NCI-H345 treated with DMSO at 0.1 percent for 48 hours (cell line): ENCODE data around the gene GDPD3.

ENCODE experiments used
- DNase-seq: peaks from one replicate; lab custom pipeline; 2025; ENCODE audit not compliant: unreplicated experiment; lab: John Stamatoyannopoulos, UW

The GDPD3 gene

DNA sequence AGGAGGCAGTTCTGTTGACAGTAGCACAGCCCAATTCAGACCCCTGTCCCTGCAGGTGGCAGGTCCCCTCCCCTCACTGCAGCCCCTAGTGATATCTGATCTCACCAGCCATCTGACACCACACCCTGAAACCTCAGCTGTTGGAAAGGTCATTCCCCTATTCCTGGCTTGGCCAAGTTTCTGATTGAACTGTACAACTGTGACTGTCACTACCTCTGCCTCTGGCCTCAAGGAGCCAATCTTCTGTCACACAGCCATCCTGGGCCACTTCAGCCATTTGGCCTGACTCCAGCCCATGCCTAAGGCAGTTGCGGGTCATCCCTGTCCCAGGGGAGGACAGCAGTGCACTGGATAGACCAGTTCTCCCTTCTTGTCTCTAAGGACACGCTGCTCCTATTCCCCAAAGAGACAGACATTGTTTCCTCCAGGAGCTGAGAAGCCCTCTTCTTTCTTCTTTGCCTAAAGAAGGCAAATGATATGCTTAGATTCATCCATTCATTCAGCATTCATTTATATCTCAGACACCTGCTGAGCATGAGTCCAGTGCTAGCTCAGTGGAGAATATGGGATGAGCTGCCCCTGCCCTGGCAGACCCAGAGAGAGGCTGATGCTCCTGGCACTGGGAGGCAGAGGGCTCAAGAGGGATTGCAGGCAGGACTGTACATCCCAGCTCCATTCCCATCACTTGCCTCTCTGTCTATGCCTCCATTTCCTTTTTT, 52.3 kb downstream of the GDPD3 start:
- no peak for DNase-seq

DNA sequence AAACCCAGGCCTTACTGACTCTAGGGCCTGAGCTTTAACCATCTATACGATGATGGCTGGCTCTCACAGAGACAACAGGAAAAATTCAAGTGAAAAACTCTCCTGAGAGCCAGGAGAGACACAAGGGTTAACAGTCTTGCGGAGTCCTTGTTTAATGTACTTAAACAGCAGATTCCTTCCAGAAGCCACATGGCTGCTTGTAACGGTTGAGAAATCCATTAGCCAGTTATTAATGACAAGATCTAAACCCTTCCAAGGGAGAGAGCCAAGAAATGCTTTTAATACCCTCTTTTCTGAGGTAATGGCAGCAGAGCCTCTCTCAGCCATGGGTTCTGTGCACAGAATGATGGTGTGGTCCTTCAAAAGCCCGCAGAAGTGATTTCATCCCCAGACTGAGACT, 53.0 kb downstream of the GDPD3 start:
- DNase-seq, result no peak

DNA sequence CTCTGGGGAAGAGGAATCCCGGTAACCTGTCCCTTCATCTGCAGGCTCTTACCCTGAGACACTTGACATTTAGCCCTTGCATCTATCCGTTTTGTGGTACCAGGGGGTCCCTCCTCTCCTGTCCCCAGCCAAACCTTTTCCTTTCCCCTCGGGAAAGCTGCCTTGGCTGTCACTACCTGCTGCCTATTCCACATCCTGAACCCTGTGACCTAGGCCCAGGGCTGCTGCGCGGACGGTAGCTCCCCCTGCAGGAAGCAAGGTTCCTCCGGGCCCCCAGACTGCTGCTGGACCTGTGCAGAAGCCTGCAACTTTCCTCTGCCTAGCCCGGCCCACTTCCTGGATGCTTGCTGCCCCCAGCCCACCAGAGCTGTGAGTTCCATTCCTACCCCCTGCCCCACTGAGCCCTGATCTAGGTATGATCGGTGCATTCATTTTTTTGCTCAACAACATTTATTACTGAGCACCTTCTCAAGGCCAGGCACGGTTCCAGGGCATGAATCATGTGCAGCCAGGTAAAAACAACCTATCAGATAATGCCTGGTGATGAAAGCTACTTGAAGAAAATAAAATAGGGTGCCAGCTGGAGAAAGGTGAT, 58.3 kb downstream of the GDPD3 start:
- DNase-seq, result no peak
